ENCODE data around the gene SERPINE1.

Gene SERPINE1

DNA sequence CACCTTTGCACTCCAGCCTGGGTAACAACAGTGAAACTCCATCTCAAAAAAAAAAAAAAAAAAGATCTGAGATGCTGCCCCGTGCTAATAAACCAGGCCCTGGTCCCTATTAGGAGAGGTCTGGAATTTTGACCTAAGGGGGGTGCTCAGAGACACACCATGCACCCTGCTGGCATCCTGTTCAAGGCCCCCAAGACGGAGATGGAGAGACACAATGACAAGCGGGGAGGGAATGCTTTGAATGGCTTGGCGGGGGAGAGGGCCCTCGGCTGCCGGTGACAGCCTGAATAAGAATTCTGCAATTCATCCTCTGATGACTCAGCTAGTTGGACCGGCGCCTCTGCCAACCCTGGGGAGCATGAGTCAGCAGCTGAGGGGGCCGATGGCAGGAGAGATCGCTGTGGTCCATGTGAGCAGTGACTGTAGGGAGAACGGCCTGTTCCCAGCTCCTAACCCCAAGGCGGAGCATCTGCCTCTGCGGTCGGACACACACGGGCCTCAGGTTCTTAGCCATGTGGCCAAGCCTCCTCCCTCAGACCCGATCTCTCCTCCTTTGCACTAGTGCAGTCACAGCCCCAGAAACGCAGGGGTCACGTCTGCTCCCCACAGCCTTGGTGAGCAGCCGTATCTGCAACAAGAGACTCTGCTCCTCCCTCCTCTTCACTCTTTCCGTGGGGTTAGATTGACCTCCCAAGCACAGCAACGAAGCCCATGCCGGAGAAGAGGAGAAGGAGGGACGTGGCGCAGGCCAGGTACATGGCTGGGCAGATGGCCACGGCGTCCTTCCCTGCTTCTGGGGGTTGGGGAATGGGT is 26.7 kb upstream of the SERPINE1 start (continued):
- no peak for TF ChIP-seq ZNF473 (tag by site-specific recombination; IDR thresholded peaks at IDR 0.05)
- no peak for TF ChIP-seq ZNF48 (tag by site-specific recombination; IDR thresholded peaks at IDR 0.05)
- peak; percentile 66 for TF ChIP-seq ZNF341 (tag by site-specific recombination; IDR thresholded peaks at IDR 0.05; ENCODE audit: low read depth)
- TF ChIP-seq, protein P1, sequence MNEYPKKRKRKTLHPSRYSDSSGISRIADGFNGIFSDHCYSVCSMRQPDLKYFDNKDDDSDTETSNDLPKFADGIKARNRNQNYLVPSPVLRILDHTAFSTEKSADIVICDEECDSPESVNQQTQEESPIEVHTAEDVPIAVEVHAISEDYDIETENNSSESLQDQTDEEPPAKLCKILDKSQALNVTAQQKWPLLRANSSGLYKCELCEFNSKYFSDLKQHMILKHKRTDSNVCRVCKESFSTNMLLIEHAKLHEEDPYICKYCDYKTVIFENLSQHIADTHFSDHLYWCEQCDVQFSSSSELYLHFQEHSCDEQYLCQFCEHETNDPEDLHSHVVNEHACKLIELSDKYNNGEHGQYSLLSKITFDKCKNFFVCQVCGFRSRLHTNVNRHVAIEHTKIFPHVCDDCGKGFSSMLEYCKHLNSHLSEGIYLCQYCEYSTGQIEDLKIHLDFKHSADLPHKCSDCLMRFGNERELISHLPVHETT (tag by site-specific recombination; IDR thresholded peaks at IDR 0.05): peak; percentile 72
- TF ChIP-seq KLF10 (tag by site-specific recombination; IDR thresholded peaks at IDR 0.05): peak; percentile 25; the same call in 1 of the 2 replicates
- no peak for TF ChIP-seq ZNF76 (tag by site-specific recombination; IDR thresholded peaks at IDR 0.05; ENCODE audit: borderline replicate concordance, low read depth)
- TF ChIP-seq ZNF514 (tag by site-specific recombination; IDR thresholded peaks at IDR 0.05): no peak
- no peak for TF ChIP-seq ZNF157 (tag by site-specific recombination; IDR thresholded peaks at IDR 0.05)

DNA sequence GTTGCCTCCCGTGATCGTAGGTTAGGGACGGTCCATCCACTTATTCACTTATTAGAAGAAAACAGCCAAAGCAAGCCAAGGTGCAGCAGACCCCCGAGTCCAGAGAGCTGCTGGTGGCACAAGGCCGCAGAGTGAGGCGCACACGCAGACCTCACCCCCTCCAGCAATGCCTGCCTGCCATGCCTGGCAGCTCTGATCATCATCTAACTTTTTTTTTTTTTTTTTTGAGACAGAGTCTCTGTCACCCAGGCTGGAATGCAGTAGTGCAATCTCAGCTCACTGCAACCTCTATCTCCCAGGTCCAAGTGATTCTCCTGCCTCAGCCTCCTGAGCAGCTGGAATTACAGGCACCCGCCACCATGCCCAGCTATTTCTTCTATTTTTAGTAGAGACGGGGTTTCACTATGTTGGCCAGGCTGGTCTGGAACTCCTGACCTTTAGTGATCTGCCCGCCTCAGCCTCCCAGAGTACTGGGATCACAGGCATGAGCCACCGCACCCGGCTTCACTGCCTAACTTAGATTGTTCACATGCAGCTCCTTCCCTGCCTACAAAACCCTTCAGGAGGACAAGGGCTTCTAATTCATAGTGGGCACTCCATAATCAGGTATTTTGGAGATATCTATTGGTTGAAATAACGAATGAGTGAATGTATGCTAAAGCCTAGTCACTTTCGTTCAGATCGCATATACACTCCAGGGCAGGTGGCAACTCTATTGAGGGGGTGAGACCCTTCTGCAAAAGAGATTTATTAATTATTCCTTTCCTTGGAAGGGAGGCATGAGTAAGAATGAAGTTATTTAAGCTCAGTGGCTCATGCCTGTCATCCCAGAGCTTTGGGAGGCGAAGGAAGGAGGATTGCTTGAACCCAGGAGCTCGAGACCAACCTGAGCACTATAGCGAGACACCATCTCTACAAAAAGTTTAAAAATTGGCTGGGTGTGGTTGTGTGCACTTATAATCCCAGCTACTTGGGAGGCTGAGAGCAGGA is 25.8 kb upstream of the SERPINE1 start:
- Histone ChIP-seq H3K9me3 (ENCODE audit: control insufficient read depth, insufficient read depth, low read depth, low read length) (no peaks in the 10 kb centered on the region), H3K27ac (ENCODE audit: extremely low read depth, low read depth, low read length) (no peak overlapping the region), H3K4me3 (ENCODE audit: low read depth, low read length) (no peak overlapping the region), H3K4me1 (ENCODE audit: control insufficient read depth, insufficient read depth, low read length) (no peaks in the 10 kb centered on the region), H3K36me3 (ENCODE audit: control insufficient read depth in 2 of 2, insufficient read depth in 1 of 2, low read length in 2 of 2) (no peaks in the 10 kb centered on the region)
- POLR2A ChIA-PET: interaction anchor here (0.6 kb wide), 1 partner anchor 31 kb away, joined by 6 read pairs; no protein-coding TSS in a partner anchor
- no peak for TF ChIP-seq ZFP3 (tag by site-specific recombination; IDR thresholded peaks at IDR 0.05; ENCODE audit: low read depth)
- TF ChIP-seq BCL11A (tag by site-specific recombination; IDR thresholded peaks at IDR 0.05; ENCODE audit: low read depth): no peak
- TF ChIP-seq, protein P2, sequence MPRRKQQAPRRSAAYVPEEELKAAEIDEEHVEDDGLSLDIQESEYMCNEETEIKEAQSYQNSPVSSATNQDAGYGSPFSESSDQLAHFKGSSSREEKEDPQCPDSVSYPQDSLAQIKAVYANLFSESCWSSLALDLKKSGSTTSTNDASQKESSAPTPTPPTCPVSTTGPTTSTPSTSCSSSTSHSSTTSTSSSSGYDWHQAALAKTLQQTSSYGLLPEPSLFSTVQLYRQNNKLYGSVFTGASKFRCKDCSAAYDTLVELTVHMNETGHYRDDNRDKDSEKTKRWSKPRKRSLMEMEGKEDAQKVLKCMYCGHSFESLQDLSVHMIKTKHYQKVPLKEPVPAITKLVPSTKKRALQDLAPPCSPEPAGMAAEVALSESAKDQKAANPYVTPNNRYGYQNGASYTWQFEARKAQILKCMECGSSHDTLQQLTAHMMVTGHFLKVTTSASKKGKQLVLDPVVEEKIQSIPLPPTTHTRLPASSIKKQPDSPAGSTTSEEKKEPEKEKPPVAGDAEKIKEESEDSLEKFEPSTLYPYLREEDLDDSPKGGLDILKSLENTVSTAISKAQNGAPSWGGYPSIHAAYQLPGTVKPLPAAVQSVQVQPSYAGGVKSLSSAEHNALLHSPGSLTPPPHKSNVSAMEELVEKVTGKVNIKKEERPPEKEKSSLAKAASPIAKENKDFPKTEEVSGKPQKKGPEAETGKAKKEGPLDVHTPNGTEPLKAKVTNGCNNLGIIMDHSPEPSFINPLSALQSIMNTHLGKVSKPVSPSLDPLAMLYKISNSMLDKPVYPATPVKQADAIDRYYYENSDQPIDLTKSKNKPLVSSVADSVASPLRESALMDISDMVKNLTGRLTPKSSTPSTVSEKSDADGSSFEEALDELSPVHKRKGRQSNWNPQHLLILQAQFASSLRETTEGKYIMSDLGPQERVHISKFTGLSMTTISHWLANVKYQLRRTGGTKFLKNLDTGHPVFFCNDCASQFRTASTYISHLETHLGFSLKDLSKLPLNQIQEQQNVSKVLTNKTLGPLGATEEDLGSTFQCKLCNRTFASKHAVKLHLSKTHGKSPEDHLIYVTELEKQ (tag by site-specific recombination; IDR thresholded peaks at IDR 0.05; ENCODE audit: borderline replicate concordance): no peak
- no peak for TF ChIP-seq ZNF350 (tag by site-specific recombination; IDR thresholded peaks at IDR 0.05)
- no peak for TF ChIP-seq HOXD13 (CRISPR knock-in tag; IDR thresholded peaks at IDR 0.05; ENCODE audit: borderline replicate concordance)
- TF ChIP-seq ZFHX2 (tag by site-specific recombination; conservative IDR thresholded peaks at IDR 0.05): no peak
- no peak for TF ChIP-seq ZNF211 (tag by site-specific recombination; IDR thresholded peaks at IDR 0.05; ENCODE audit: low read depth)
- TF ChIP-seq ZNF10 (tag by site-specific recombination; IDR thresholded peaks at IDR 0.05): no peak
- TF ChIP-seq GLIS2 (tag by site-specific recombination; IDR thresholded peaks at IDR 0.05): no peak
- TF ChIP-seq ZFP41 (tag by site-specific recombination; IDR thresholded peaks at IDR 0.05; ENCODE audit: borderline replicate concordance): no peak
- TF ChIP-seq ZNF302 (tag by site-specific recombination; IDR thresholded peaks at IDR 0.05; ENCODE audit: low read depth): no peak
- no peak for TF ChIP-seq ZNF747 (tag by site-specific recombination; IDR thresholded peaks at IDR 0.05)
- TF ChIP-seq ZNF132 (tag by site-specific recombination; IDR thresholded peaks at IDR 0.05; ENCODE audit: borderline replicate concordance): no peak
- TF ChIP-seq ZNF37A (tag by site-specific recombination; IDR thresholded peaks at IDR 0.05): no peak
- no peak for TF ChIP-seq ZNF311 (tag by site-specific recombination; IDR thresholded peaks at IDR 0.05; ENCODE audit: borderline replicate concordance)
- CTCF ChIA-PET: interaction anchor here (0.6 to 1.3 kb wide), 4 partner anchors 24 to 330 kb away, joined by 3 to 5 read pairs (median 4); no protein-coding TSS in a partner anchor

All from HEK293 (cell line).